GM12891 (cell line): ENCODE data around the gene PROB1.

Source experiments
- POLR2A ChIP-seq: IDR thresholded peaks from 2 replicates; pipeline ENCODE4 v1.6.1; 2011; ENCODE audit warnings: low read depth, low read length, control low read depth
- POLR2AphosphoS5 ChIP-seq: IDR thresholded peaks from 2 replicates; pipeline ENCODE4 v1.6.1; 2011; ENCODE audit warnings: low read depth, low read length, control low read depth
- SPI1 ChIP-seq: IDR thresholded peaks from 2 replicates; pipeline ENCODE4 v1.6.1; 2011; ENCODE audit warnings: low read depth, low read length, control low read depth

DNA sequence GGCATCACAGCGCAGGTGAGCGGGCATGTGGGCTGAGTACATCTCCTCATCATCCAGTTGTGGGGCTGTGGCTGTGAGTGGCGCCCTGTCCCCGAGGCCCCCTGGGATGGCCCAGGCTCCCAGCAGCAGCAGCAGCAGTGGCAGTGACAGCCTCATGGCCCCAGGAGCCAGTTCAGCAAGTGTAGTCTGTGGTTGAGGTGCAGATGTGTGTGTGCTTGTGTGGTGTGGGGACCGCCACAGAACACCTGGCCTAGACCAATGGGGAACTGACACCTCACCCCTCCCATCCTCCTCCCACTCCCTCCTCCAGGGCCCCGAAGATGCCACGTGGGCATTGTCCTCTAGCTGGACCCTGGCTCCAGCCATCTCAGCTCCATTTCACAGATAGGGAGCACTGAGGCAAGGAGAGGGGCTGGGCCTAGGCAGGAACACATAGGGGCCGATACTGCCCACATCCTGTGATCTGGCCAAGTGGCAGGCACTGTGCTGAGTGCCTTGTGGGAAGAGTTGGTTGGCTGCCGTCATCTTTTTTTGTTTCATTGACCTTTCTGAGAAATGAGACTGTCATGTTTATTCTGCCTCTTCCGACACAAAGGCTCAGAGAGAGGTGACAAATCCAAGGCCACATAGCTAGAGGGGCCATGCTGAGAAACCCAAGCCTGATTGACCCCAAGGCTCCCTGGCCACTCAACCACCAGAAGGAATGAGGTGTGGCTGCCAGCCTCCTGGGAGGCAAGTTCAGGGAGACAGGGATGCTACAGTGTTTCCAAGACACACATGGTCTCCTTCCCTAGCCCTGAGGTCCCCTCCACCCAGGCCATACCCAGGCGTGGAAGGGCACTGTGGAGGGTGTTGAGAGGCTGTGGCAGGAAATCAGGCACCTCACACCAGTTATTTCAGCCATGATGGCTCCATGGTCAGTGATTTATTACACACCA lies 4.9 kb downstream of the PROB1 start, which contains the start of gene MZB1:
- TF ChIP-seq POLR2AphosphoS5 = peak; percentile 94
- peak; percentile 72 for TF ChIP-seq SPI1
- TF ChIP-seq POLR2A = peak; percentile 93
